ENCODE data around the gene BAG1.
A peak's percentile ranks its signal among the peaks of the same experiment; 100 is the strongest.

The BAG1 gene

DNA sequence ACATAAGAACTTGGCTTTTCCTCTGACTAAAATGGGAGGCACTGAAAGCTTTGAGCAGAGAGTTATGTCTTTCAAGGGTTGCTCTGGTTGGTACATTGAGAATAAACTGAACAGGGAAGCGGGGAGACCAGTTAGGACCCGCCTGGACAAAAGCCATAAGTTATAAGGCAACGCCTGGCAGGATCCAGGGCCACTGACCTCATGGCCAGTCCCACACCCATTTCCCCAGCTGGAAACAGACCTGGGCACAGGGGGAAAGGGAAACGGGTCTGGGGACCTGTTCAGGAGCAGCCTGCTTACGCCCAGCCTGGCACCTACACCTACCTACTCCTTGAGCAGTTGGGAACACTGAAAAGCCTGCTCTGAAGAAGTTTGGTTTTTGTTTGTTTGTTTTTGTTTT lies 23.2 kb downstream of the BAG1 start:
- no peak for DNase-seq

DNA sequence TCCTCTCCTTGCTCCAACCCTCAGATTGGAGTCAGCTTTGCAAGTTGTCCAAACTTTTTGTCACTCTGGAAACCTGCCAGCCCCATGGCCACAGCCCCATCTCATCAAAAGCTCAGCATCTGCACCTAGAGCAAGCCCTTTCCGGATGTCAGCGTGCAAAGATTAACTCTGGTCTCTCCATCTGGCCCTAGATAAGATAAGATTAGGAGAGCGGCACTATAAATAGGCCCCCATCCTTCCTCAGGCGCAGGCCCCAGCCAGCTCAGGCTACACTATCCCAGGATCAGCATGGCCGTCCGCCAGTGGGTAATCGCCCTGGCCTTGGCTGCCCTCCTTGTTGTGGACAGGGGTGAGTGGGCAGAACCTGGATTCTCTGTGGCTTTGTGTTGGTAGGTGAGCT lies 24.6 kb downstream of the BAG1 start, which contains the start of gene SPINK4:
TSS of gene SPINK4 (plus strand) at position 247 of the 400 bp plus-strand sequence. CDS start at position 289, 42 bp downstream.
- no peak for DNase-seq

- no peak for DNase-seq
These were observed 27.9 kb downstream of the BAG1 start for GRCh38 chr9:33236571-33236970.

DNA sequence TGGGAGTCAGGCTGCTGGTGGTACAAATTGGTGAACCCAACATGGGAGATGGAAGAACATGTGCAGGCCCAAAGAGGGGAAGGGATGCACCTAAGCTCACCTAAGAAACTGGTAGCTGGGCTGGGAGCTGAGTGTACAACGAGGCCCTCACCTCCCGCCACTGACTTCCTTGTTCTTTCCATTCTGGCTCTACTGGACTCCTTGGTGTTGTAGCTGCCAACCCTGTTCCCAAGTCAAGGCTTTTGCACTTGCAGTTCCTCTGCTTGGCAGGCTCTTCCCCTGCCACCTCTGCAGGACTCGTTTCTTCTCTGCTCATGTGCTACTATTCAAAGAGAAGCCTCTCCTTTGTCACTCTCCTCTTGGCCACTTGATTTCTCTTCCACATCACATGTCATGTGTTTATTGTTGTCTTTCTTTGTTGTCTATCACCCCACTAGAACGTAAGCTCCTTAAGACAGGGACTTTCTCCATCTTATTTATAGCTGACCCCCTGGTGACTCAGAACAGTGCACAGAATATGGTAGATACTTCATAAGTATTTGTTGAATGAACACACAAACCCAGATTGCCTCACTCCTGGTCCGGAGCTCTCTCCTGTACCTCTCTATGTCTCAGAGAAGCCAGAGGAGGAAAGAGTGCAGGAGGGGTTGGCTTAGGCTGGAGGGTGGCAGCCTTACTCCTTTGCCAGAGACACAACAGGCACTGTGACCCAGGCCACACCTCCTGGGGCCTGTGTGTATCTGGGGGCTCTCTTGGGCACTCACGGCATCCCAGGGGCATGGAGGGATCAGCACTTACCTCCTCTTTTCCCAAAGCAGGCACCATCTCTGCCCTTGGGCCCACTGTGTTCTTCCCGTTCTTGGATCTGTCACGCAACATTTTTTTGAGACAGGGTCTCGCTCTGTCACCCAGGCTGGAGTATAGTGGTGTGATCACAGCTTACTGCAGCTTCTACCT lies 29.7 kb downstream of the BAG1 start:
- peak; percentile 27 for DNase-seq

DNA sequence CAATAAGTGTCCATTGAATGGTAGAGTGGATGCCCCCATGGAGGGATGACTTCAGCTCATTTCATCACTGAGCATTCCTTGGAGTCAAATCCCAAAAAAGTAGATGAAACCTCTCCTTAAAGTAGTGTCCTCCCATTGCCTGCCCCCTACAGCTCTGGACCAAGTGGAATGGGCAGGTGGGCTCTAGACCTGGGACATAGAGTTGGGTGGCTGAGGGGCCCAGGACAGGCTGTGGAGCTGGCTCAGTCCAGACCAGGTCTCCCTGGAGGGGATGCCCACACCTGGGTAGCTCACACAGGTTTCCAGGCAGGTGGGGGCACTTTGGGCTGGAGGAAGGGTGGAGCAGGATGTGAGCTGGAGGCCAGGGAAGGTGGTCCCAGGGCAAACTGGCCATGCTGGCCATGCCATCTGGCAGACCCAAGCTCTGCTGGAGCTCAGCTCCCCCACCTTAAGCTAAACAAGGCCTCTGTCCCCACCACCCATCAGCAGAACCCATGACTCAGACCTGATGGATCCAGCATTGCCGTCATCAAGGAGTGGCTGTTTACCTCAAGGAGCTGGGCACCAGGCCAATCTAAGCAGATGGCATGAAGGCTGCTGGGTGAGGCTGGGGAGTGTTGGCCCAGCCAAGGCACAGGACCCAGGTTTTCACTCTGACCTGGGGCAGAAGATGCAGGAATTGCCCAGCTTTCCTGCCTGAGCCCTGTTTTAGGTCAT lies 30.7 kb downstream of the BAG1 start:
- DNase-seq, result peak; percentile 84

GRCh38 chr9:33232815-33233214 lies 31.7 kb downstream of the BAG1 start:
- DNase-seq, result no peak

- no peak for DNase-seq
These were observed 32.9 kb downstream of the BAG1 start for GRCh38 chr9:33231623-33231942.

DNA sequence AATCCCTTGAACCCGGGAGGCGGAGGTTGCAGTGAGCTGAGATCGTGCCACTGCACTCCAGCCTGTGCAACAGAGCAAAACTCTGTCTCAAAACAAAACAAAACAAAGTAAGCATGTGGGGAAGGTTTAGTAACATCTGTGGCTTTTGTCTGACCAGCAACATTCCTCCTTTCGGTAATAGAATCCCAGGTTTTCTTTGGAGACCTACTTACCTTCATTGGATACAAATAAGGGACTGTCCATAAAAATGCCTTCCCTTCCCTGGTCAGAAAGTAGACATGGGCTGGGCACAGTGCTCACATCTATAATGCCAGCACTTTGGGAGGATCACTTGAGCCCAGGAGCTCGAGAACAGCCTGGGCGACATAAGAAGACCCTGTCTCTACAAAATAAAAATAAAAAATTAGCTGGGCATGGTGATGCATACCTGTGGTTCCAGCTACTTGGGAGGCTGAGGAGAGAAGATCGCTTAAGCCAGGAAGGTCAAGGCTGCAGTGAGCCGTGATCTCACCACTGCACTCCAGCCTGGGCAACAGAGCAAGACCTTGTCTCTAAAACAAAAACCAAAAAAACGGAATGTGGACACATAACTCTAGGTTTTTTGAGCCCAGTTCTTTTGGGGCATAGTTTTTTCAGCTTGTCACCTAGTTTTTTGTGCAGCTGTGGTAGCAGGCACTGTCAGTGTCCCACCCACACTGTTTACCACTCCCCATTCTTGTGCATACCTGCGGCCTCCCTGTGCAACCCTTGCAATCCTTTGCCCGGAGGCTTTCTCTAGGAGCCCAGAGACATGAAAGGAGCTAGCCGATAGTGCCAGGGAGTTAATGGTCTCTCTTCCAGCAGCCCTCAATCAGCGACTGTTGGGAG lies 33.5 kb downstream of the BAG1 start:
- no peak for DNase-seq

DNA sequence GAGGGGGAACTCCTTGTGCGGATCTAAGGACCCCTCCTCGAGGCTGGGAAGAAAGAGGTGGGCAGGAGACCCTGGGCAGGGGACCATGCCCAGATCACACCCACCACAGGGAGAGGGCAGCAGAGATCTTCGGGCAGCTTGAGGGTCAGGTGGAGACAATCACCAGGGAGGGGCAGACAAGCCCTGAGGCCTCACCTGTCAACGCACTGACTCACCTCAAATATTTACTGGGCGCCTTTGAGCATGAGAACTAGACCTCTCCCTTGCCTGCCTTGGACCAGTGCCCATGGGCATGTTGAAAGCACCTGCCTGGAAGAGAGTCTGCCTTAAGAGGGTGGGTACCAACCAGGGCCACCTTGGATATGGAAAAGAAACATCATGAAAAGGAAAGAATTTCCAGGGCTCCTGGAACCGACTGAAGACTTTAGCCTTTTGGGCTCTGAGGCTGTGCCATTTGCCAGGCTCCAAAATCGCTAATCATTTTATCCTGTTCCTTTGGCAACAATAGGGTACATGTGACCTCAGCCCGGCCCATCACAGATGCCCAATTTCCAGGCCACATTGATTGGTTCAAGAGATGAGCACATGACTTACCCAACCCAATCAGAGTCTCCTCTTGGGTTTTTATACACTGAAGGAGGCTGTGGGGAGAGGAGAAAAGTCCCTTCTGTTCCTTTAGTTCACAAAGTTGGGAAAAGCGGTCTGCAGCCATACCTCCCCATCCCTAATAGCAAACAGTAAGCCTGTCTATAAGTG lies 35.0 kb downstream of the BAG1 start:
- DNase-seq, result peak; percentile 80

- DNase-seq, result no peak
These were observed 35.9 kb downstream of the BAG1 start for GRCh38 chr9:33228606-33229005.

DNA sequence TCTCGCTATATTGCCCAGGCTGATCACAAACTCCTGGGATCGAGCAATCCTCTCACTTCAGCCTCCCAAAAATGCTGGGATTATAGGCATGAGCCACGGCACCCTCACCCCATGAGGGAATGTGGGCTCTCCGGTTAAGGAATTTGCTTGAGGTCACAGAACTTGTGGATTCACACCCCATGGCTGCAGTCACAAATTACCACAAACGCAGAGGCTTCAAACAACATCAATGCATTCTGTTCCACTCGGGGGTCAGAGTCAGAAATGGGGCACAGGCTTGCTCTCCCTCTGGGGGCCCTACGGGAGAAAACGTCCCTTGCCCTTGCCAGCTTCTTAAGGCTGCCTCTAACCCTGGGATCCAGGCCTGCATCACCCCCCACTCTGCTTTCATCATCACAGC lies 36.8 kb downstream of the BAG1 start:
- no peak for DNase-seq

DNA sequence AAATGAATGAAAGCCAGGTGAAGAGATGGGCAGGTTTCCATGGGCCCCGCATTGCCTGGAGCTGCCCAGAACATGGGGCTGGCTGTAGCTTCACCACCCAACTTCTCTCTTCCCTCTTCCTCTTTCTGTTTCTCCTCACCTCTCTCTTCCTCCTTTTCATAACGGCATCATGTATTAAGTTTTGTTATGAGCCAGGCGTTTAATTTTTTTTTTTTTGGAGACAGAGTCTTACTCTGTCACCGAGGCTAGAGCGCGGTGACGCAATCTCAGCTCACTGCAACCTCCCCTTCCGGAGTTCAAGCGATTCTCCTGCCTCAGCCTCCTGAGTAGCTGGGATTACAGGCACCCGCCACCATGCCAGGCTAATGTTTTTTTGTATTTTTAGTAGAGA lies 37.5 kb downstream of the BAG1 start:
- DNase-seq, result no peak

DNA sequence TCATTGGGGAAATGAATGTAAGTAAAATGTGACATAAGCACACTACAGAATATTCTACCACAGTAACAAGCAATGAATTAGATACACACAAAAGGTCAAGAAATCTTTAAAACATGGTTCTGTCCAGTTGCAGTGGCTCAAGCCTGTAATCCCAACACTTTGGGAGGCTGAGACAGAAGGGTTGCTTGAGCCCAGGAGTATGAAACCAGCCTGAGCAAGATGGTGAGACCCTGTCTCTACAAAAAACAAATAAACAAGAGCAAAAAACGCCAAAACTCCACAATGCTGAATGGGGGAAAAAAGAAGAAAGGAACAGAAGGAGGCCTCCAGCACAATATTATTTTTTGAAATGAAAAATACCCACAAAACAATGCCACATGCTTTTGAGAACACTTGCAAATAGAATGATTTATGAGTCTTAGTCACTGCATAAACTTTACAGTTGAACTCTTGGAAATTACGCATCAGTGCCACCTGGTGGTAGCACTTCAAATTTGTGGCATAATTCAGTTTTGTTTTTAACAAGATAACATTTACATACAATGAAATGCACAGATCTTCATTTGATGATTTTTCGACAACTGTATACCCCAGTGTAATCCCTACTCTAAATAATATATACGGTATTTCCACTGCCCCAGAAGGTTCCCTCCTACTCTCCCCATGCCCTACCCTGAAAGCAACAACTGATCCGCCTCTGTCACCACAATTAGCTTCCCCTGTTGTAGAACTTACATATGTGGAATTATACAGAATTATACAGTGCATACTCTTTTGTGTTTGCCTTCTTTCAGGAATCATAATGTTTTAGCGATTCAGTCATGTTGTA lies 39.0 kb downstream of the BAG1 start:
- peak; percentile 38 for DNase-seq

GRCh38 chr9:33223696-33224095 lies 40.8 kb downstream of the BAG1 start:
- no peak for DNase-seq

GRCh38 chr9:33222031-33222430 lies 42.5 kb downstream of the BAG1 start:
- no peak for DNase-seq

- DNase-seq, result no peak
These were observed 43.0 kb downstream of the BAG1 start for GRCh38 chr9:33221568-33221884.

DNA sequence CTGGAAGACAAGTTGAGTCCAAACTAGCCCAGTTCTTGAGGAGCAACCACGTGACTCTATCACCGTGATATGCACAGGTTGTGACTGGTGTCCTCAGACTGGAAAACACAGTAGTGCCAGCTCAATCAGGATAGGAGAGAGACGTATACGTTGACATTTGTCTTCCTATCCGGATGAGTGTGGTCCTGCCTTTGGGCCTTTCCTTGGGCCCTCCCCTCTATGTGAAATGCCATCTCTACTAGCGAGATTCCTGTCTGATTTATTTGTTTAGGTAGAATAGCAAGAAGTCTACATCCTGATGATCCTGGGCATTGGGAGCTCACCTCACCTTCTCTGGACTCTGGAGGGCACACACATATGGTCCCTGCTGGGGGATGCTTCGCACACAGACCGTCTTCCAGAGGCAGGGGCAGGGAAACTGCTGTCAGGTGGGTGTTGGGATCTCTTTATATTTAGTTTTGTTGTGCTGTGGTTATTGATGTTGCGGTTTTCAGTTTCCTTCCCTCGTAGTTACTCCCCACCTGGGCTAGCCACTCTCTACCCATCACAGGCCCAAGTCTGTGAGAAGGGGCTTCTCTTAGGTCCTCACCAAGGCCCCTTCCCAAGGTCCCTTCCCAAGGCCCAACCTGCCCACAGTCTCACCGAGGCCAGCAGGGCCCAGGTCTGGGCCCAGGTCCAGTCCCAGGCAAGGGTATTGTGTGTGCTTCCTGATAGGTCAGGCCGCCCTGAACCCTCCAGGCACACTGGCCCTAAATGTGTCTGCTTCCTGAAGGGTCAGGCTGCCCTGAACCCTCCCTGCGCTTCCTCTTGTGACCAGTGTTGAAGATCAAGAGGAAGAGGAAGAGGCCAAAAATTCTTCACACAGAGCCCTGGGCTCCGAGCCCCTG lies 43.6 kb downstream of the BAG1 start:
- DNase-seq, result no peak

- no peak for DNase-seq
These were observed 52.7 kb downstream of the BAG1 start for GRCh38 chr9:33211695-33212393.

- no peak for DNase-seq
These were observed 54.3 kb downstream of the BAG1 start for GRCh38 chr9:33210006-33210715.
